Breast epithelium (tissue), 3 donors: ENCODE measurements around the gene C19orf25.

Experiments
- POLR2A ChIP-seq: fragments of 450-650 bp; IDR thresholded peaks from one replicate; pipeline ENCODE4 v1.6.1; 2016; ENCODE audit warnings: antibody characterized with exemption, mild to moderate bottlenecking, moderate library complexity
- TF ChIP-seq, protein P1 (sequence below), 3 donors: fragments of 450-650 bp; IDR thresholded peaks; one replicate each; pipeline ENCODE4 v1.5.1; 2016 to 2017; ENCODE audit warnings: antibody characterized with exemption in 3 of 3, mild to moderate bottlenecking in 3 of 3, moderate library complexity in 3 of 3

GRCh38 chr19:1423436-1424191 is 55.4 kb downstream of the C19orf25 start:
- TF ChIP-seq, protein P1, sequence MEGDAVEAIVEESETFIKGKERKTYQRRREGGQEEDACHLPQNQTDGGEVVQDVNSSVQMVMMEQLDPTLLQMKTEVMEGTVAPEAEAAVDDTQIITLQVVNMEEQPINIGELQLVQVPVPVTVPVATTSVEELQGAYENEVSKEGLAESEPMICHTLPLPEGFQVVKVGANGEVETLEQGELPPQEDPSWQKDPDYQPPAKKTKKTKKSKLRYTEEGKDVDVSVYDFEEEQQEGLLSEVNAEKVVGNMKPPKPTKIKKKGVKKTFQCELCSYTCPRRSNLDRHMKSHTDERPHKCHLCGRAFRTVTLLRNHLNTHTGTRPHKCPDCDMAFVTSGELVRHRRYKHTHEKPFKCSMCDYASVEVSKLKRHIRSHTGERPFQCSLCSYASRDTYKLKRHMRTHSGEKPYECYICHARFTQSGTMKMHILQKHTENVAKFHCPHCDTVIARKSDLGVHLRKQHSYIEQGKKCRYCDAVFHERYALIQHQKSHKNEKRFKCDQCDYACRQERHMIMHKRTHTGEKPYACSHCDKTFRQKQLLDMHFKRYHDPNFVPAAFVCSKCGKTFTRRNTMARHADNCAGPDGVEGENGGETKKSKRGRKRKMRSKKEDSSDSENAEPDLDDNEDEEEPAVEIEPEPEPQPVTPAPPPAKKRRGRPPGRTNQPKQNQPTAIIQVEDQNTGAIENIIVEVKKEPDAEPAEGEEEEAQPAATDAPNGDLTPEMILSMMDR (IDR thresholded peaks at IDR 0.05): no peak
- no peak for TF ChIP-seq POLR2A
